ENCODE data around the gene CDC6.
A peak's percentile ranks its signal among the peaks of the same experiment; 100 is the strongest.

Gene CDC6

GRCh38 chr17:40287494-40288369 is at the start of gene CDC6:
TSS of gene CDC6 (plus strand) at chr17:40287879. CDS start at chr17:40289421, 1,542 bp downstream.
- Histone ChIP-seq H3K27ac (no peak within 1 kb of the TSS), H3K9ac (no peak within 1 kb of the TSS), H3K79me2 (no peaks in the 10 kb centered on the region), H3K4me1 (peaks cover 3% of the 10 kb centered on the region), H2AFZ (peak within 1 kb of the TSS; percentile 86), H3K27me3 (ENCODE audit: control insufficient read depth, insufficient read depth, low read length) (no peaks in the 10 kb centered on the region), H3K4me3 (ENCODE audit: low read depth, low read length) (peak within 1 kb of the TSS; percentile 66), H3K36me3 (ENCODE audit: control insufficient read depth, insufficient read depth, low read length) (no peaks in the 10 kb centered on the region), H3K4me2 (ENCODE audit: low read length) (peak within 1 kb of the TSS; percentile 92), H3K9me3 (ENCODE audit: control insufficient read depth, low read length) (no peaks in the 10 kb centered on the region)
- no peak for TF ChIP-seq CTCF (IDR thresholded peaks at IDR 0.05)

- H3K36me3 ChIP-seq (ENCODE audit: control insufficient read depth, insufficient read depth, low read length): no peaks in the 10 kb centered on the region
- no peaks in the 10 kb centered on the region for H3K4me1 ChIP-seq
- no peak overlapping the region for H3K4me2 ChIP-seq (ENCODE audit: low read length)
- no peak overlapping the region for H3K9ac ChIP-seq
- no peak for TF ChIP-seq CTCF (IDR thresholded peaks at IDR 0.05)
- H3K4me3 ChIP-seq (ENCODE audit: low read depth, low read length): no peak overlapping the region
- H3K79me2 ChIP-seq: peaks cover 60% of the 10 kb centered on the region
- H2AFZ ChIP-seq: no peak overlapping the region
- H3K27me3 ChIP-seq (ENCODE audit: control insufficient read depth, insufficient read depth, low read length): no peaks in the 10 kb centered on the region
- H3K9me3 ChIP-seq (ENCODE audit: control insufficient read depth, low read length): no peaks in the 10 kb centered on the region
- no peak overlapping the region for H3K27ac ChIP-seq
These were observed 46.3 kb upstream of the CDC6 start for GRCh38 chr17:40241252-40241834.

- H3K79me2 ChIP-seq: peaks cover 56% of the 10 kb centered on the region
- H2AFZ ChIP-seq: no peak overlapping the region
- no peak overlapping the region for H3K9ac ChIP-seq
- H3K36me3 ChIP-seq (ENCODE audit: control insufficient read depth, insufficient read depth, low read length): no peaks in the 10 kb centered on the region
- no peaks in the 10 kb centered on the region for H3K9me3 ChIP-seq (ENCODE audit: control insufficient read depth, low read length)
- no peak overlapping the region for H3K4me3 ChIP-seq (ENCODE audit: low read depth, low read length)
- no peaks in the 10 kb centered on the region for H3K27me3 ChIP-seq (ENCODE audit: control insufficient read depth, insufficient read depth, low read length)
- H3K4me2 ChIP-seq (ENCODE audit: low read length): no peak overlapping the region
- no peak for TF ChIP-seq CTCF (IDR thresholded peaks at IDR 0.05)
- H3K4me1 ChIP-seq: no peaks in the 10 kb centered on the region
- no peak overlapping the region for H3K27ac ChIP-seq
These were observed 44.9 kb upstream of the CDC6 start for GRCh38 chr17:40242774-40243173.

GRCh38 chr17:40243761-40244160 is 43.9 kb upstream of the CDC6 start:
- no peaks in the 10 kb centered on the region for H3K9me3 ChIP-seq (ENCODE audit: control insufficient read depth, low read length)
- H3K9ac ChIP-seq: no peak overlapping the region
- no peak overlapping the region for H3K4me2 ChIP-seq (ENCODE audit: low read length)
- H3K4me3 ChIP-seq (ENCODE audit: low read depth, low read length): no peak overlapping the region
- TF ChIP-seq CTCF (IDR thresholded peaks at IDR 0.05): no peak
- no peaks in the 10 kb centered on the region for H3K27me3 ChIP-seq (ENCODE audit: control insufficient read depth, insufficient read depth, low read length)
- no peaks in the 10 kb centered on the region for H3K36me3 ChIP-seq (ENCODE audit: control insufficient read depth, insufficient read depth, low read length)
- peaks cover 46% of the 10 kb centered on the region for H3K79me2 ChIP-seq
- H2AFZ ChIP-seq: no peak overlapping the region
- no peak overlapping the region for H3K27ac ChIP-seq
- no peaks in the 10 kb centered on the region for H3K4me1 ChIP-seq

Data from parathyroid adenoma (tissue), 2 donors.